ENCODE measurements around the gene SLC29A1.

Gene SLC29A1

DNA sequence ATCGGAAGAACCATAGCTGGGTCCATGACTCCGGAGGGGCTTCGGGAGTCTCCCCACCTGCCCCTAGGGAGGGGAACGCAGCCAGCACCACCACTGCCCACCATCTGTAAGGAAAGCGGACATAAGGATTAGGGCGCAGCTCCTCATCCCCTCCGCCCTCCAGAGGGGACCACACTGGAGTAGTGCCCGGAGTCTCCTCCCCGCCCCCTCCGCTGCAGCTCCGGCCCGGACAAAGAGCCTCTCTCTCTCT, 33.3 kb downstream of the SLC29A1 start:
- no peak for DNase-seq

- DNase-seq = no peak
These were observed 33.8 kb downstream of the SLC29A1 start, which contains the start of gene SLC35B2 for GRCh38 chr6:44257025-44257752. Gene SLC35B2 (minus strand): TSS chr6:44257528. CDS start chr6:44257410, 118 bp downstream.

GRCh38 chr6:44257753-44258324, 34.4 kb downstream of the SLC29A1 start:
- no peak for DNase-seq

DNA sequence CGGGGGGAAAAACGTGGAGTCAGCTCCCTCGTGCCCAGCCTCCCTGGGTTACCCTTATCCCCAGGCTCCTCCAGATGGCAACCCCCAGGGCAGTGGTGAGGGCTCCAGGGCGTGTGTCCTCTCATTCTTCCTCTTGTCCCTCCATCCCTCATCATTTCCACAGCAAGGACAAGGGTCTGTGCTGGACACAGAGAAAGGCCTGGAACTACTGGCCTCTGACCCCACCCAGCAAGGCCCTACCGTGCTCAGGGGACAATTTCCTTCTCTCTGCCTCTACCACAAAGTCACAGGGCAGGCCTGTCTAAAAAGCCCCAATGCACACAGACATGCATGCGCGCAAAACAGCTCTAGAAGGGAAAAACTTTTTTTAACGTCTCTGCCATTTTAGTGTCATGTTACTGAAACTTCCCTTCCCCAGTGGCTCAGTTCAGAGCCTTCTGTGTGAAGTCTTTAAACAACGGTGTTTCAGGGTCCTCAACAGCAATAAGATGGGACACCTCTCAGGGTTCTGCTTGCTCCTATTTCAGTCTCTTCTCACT, 35.0 kb downstream of the SLC29A1 start:
- no peak for DNase-seq

DNA sequence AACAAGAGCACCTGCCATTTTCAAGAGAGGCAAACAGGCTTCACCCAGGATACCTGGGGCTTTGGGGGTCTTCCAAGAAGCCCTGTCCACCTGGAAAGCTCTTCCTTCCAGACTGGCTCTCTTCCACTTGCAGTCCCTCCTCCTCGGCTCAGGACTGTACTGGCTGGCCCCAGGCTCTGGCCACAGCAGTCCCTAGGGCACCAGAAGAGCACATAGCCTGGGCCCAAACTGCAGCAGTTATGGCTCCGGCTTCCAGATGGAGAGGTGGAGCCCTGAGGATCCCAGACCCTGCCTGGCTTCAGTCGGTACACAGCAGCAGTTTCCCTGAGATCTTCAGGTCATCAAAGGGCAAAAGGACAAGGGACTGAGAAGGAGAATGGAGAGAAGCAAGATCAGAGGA, 35.5 kb downstream of the SLC29A1 start:
- DNase-seq = no peak

- DNase-seq = no peak
These were observed 36.6 kb downstream of the SLC29A1 start for GRCh38 chr6:44260011-44260410.

DNA sequence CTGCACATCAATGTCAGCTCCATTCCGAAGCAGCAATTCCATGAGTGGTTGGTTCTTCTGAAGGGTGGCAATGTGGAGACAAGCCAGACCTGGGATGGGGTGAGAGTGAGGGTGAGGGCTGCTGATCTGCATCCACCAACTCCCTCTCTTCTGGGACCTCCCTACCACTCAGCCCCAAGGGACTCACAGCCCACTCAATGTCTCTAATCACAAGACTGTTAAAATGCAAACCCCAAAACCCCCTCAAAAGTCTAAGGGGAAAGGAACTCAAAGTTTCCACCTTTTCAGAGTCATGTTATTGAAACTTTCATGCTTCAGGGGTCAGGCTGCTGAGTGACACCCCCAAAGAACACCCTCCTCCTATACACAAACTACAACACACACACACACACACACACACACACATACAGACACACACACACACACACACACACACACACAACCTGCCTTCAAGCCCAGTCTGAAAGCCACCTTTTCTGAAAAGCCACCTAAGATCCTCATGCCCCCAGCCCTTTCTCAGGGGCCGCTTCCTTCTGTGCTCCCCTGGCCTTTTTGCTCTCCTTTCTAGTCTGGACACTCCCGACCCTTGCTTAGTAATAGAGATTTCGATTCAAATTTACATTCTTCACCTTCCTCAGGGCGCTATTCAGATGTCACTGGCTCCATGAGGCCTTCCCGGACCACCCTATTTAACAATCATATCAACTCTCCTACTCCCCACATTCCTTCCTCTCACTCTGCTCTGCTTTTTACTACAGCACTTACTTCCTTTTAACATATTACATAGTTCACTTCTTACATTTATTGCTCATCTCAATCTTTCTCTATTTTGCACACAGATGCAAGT, 37.3 kb downstream of the SLC29A1 start:
- no peak for DNase-seq

- no peak for DNase-seq
These were observed 38.2 kb downstream of the SLC29A1 start for GRCh38 chr6:44261581-44261980.

DNA sequence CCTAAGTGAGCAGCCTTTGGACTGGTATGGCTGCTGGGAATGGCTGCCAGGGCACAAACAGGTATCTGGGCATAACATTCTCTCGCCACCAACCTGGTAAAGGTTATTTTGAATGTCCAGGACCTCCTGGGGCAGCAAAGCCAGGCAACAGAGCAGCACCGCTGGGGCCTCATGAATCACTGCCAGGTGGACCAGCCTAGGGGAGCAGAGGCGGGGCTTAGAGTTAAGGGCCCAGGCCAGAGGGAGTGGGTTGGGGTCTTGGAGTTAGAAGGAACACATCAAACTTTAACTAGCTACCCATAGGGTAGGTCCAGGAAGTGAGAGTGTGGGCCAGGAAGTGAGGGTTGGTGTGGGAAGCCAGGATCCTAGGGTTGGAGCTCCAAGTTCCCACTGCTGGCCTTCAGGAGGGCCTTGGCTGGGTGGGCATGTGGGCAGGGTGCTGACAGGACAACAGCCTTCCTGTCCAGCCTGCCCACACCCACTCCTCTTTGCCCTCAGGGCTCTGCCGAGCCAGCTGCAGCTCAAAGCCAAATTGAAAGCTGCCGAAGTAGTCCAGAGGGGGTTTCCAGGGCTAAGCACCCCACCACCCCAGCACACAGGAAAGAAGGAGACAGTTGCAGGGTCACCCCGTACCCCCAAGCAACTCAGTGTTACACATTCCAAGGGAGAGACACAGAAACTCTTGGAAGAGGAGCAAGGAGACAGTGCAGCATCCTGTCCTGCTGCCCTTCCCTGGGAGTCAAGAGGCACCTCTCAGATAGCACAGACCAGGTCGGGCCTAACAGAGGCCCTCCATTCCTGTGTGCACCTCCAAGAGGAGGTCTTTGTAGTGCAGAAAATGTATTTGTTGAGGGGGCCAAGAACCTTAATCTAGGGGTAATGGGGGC, 39.3 kb downstream of the SLC29A1 start:
- DNase-seq = no peak

DNA sequence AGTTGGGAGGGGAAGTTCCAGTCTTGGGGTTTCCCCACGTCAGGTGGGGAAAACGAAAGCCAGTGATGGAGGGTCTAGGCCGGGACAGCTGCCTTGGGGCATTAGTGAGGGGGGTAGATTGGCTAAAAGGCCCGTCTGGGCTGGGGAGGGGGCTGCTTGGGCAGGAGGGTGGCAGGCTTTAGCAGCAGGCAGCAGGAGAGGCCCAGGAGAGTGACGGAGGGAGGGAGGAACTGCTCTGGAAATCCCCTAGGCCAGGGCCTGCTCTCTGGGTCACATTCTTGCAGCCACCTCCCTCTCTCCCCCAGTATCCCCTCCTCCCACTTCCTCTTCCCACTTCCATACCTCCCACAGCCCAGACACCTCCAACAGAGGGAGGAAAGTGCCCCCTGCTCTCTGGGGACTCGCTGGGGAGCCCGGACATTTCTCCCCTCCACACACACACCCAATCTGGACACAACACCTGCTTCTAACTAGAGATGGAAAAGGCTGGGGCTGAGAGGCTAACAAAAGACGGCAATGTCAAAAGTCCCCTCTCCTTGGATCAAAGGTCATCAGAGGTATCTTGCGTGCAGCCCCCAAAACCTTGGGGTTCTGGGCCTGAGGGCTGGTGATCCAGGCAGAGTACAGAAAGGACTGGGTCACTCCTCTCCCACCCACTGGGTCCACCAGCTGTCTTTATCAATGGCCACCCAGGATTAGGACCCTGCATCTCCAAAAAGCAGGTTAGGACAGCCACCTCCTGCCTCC, 40.1 kb downstream of the SLC29A1 start:
- DNase-seq = no peak

- no peak for DNase-seq
These were observed 41.0 kb downstream of the SLC29A1 start for GRCh38 chr6:44264154-44265006.

DNA sequence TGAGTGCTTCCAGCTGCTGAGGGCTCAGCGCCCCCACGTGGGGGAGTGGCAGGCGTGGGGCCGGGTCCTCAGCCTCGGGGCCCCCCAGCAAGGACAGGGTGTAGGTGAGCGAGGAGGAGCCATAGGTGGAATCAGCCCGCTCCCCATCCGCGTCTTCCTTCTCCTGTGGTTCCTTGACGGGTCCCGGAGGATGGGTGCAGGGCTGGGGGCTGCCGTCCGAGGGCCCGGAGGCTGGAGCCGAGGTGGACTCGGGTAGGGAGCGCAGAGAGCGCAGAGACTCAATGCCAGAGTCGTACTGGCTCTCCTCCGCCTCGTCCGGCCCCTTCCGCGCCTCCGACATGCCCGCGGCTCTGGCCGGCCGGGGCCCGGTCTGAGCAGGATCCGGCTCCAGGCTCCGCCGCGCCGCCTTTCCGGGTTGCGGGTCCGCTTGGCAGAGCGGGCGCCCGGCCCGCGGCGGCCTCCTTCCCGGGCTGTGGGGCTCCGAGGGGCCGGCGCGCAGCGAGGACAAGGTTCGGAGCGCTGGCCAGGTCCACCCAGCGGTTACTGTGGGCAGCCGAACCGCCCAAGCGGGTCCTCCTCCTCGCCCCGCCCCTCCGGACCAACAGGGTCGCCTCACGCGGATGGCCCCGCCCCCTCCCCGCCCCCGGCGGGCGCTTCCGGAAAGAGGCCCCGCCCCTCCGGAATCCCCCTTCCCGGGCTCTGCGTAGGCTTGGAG, 41.8 kb downstream of the SLC29A1 start, which contains the start of gene NFKBIE:
TSS of gene NFKBIE (minus strand) at position 545 of the 715 bp plus-strand sequence. CDS start at position 340, 205 bp downstream.
- DNase-seq = peak; percentile 11

DNA sequence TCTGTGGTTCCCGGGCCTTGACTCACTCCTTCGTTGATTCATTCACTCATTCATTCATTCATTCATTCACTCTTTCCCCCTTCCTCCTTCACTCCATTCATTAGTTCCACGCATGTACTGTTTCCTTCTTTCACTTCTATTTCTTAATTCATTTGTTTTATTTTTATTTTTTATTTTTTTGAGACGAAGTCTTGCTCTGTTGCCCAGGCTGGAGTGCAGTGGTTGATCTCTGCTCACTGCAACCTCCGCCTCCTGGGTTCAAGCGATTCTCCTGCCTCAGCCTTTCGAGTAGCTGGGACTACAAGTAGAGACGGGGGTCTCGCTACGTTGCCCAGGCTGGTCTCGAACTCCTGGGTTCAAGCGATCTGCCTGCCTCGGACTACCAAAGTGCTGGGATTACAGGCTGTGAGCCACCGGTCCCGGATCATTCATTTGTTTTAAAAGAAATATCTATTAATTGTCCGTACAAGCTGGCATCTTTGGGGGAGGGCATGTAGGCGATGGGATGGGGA, 42.4 kb downstream of the SLC29A1 start:
- no peak for DNase-seq

DNA sequence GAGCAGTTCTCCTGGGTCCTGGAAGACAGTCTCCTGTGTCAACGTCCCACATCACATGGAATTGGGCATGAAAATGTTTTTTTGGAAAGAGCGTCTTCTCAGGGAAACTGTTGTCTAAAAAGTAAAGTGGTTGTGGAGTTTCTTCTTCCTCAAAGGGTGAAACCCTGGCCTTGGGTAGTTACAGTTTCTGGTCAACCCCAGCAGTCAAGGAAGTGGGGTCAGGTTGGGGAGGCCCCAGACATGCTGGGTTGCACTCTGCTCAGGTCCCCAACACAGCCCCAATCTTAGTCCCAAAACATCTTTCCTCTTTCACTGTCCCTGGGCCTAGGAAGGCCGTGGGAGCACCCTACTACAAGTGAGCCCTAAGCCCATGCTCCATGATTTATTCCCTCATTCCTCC, 43.0 kb downstream of the SLC29A1 start:
- no peak for DNase-seq

DNA sequence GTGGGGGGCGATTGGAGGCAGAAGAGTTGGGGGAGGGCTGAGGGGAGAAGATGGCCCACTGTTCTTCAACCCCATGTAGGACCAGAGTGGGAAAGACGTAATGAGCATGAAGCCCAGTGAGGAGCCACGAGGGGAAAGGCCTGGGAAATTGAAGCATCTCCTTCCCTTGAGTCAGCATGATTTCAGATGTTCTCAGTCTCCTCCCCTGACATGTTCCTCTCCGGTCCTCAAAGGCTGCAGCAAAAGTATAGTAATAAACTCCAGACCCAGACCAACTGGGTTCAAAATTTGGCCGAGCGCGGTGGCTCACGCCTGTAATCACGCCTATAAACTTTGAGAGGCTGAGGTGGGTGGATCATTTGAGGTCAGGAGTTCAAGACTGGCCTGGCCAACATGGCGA, 43.9 kb downstream of the SLC29A1 start:
- DNase-seq = no peak

DNA sequence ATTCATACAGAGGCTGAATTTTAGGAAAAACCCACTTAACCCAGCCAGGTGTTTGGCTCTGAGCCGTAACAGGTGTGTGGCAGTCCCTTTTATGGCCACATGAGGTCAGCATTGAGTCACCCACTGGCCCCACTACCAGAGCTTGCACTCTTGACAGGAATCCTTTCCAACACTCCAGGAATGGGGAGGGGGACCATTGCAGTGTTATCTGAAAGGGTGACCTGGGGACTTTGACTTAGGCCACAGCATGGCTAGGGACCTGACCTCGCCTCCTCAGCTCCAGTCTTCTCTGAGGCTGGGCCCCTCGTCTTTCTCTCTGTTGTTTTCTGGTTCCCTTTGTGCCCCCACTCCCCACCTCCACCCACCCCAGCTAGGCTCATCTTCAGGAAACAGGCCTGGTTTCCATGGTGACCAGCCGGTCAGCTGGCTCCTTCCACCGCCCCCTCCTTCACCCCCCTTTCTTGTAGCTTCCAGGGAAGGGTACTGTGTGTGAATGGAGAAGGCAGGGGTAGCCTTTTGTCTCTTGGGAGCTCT, 44.8 kb downstream of the SLC29A1 start:
- DNase-seq = peak; percentile 20

DNA sequence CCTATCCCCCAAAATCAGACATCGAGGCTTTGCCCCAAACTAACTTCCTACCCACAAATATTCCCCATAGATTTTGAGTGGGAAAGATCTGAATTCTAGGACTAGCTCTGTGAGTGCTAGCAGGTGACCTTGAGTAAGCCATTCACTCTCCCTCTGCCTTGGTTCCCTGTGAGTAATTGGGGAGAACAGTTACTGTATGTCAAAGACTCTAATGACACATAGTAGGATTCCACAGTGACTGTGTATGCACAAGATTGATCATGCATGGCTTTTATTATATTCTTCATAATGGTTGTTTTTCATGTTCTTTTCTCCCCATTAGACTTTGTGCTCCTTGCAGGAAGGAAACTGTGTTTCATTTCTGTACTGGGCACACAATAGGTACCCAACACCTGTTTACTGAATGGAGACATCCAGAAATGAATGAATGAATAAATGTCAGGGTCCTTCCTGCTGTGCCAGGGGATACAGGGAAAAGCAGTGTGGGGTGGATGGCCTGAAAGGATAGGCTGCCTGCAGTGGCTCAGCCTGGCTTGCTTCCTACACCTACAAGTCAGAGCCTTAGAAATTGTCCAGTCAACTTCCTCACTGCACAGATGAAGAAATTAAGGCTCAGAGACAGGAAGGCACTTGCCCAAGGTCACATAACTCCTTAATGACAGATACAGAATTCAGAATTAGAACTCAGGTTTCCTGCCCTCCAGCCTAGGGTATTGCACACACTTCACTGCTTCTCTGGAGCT, 46.0 kb downstream of the SLC29A1 start:
- DNase-seq = no peak

DNA sequence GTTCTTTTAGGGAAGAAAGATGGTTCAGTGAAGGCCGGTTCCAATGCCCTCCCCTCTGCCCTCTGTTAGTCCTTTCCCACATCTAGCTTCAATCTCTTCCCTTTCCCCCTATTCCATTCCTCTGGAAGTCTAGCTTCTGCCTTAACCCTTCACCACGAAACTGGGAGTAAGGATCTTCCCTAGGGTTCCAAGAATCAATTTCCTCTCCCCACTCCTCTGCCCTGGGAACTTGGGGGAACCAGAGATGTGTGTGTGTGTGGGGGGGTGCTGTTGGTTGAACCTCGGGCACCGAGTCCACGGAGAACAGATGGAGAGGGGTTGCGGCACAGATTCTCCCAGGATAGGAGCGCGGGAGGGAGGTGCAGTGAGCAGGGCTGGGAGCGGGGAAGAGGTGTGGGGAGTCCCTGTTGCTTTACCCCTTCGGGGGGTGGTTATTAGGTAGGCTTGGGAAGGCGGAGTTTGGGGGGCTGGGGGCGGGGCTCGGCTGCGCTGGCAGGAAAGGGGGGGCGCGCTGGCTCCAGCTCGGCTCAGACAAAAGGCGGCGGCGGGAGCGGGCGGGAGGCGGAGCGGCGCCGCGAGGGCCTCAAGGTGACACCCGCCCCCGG, 46.6 kb downstream of the SLC29A1 start, which contains the start of gene TMEM151B:
TSS of gene TMEM151B (plus strand) at position 530 of the 605 bp plus-strand sequence. CDS start 293 bp downstream, outside the sequence.
- DNase-seq = no peak
